Bronchial smooth muscle cell (primary cell): ENCODE results near the gene PPP1R36. TPM values are rescaled to one million over a fixed set of nuclear protein-coding genes. Genes with fewer than 3 reads are reported as not detected.

Source experiments
- total RNA-seq: library from RNA; depleted of rRNA; stranded (reverse); fragments of >200 nt; gene quantifications from 2 replicates; pipeline ENCODE4 v1.2.1, GENCODE V29; 2014

PPP1R36 gene
- 0.69 and 0.79 TPM in 2 replicates for total RNA-seq

GRCh38 chr14:64549791-64550620 lies at the start of gene PPP1R36:
PPP1R36 (plus strand) TSS chr14:64549961; CDS start chr14:64549998, 37 bp downstream.

GRCh38 chr14:64503434-64504309 lies 46.1 kb upstream of the PPP1R36 start, which contains the start of gene ZBTB25:
ZBTB25 (minus strand) TSS chr14:64503838; CDS start chr14:64490533, 13,305 bp downstream.

GRCh38 chr14:64504310-64504896 lies 45.4 kb upstream of the PPP1R36 start, which contains the start of gene ZBTB1:
ZBTB1 (plus strand) TSS chr14:64504770; CDS start chr14:64521505, 16,735 bp downstream.

GRCh38 chr14:64540208-64541202 lies 9.3 kb upstream of the PPP1R36 start, which contains the start of gene HSPA2:
HSPA2 (plus strand) TSS chr14:64540741; CDS start chr14:64540850, 109 bp downstream.

Other genes with a start within 250 kb of the PPP1R36 start
- gene MTHFD1, start 161.6 kb upstream of the PPP1R36 start, total RNA-seq: 24.2 and 43.3 TPM in 2 replicates
- gene AKAP5, start 84.5 kb upstream of the PPP1R36 start, total RNA-seq: under 0.01 and 0.09 TPM in 2 replicates
- 3.6 and 5.2 TPM in 2 replicates for gene ZBTB25, start 46.1 kb upstream of the PPP1R36 start, total RNA-seq
- 33.4 and 37.1 TPM in 2 replicates for gene ZBTB1, start 45.2 kb upstream of the PPP1R36 start, total RNA-seq
- gene HSPA2, start 9.2 kb upstream of the PPP1R36 start, total RNA-seq: 1.8 and 2.5 TPM in 2 replicates
- 0.63 and 2.4 TPM in 2 replicates for gene PLEKHG3, start 154.5 kb downstream of the PPP1R36 start, total RNA-seq